HepG2 (cell line): Measurements from ENCODE around the gene FIBCD1. TPM values are rescaled to one million over a fixed set of nuclear protein-coding genes. Genes with fewer than 3 reads are reported as not detected.

Experiments used
- ATAC-seq: fragments of 200-7000 bp; cut with Tn5 transposase; 3 replicates; pipeline ENCODE4 v1.9.1; 2020; ENCODE audit warnings: mild to moderate bottlenecking, moderate library complexity
- BruUV-seq: library from RNA; stranded (reverse); fragments of 400-500 nt; replicated peaks from 2 replicates; lab custom pipeline; 2021; lab: Mats Ljungman, UMichigan
- CTCF ChIA-PET: fragments of 300-600 bp; formaldehyde crosslinking; extraction: SDS; loops from one replicate; lab custom pipeline; 2021; ENCODE audit warnings: low total read pairs, inconsistent platforms, low intra/inter-chr PET ratio; lab: Yijun Ruan, JAX
- POLR2A ChIA-PET: fragments of 350-600 bp; sonication (Branson Sonifier 250); formaldehyde crosslinking; loops from one replicate; lab custom pipeline; 2020; ENCODE audit warnings: antibody characterized with exemption, inconsistent platforms; lab: Yijun Ruan, JAX
- DNase-seq: peaks from one replicate; pipeline ENCODE4 v3.0.0-alpha.2; 2015; ENCODE audit warnings: low spot score
- FAIRE-seq: peaks from 3 replicates; lab custom pipeline; 2011; peaks lifted over from hg19 to GRCh38; lab: Jason Lieb, UNC
- H2AFZ ChIP-seq: one replicate; pipeline ENCODE4 v1.6.1; 2011; ENCODE audit warnings: low read length, inconsistent platforms
- H3K27ac ChIP-seq: fragments of 300-600 bp; 3 replicates; pipeline ENCODE4 v1.8.0; 2011; ENCODE audit warnings: mixed run types, mild to moderate bottlenecking, mixed read lengths, low read length, inconsistent platforms; ENCODE audit not compliant: insufficient read depth; ENCODE audit errors: extremely low read length
- H3K27me3 ChIP-seq, 2 experiments: fragments of 200-600 bp in 1 of 2; 2 replicates in 1 of 2; 3 replicates in 1 of 2; pipeline versions ENCODE4 v1.6.0 to v1.8.0; 2011; ENCODE audit warnings: low read length in 2 of 2, mild to moderate bottlenecking in 2 of 2, moderate library complexity in 2 of 2, inconsistent platforms in 1 of 2; ENCODE audit not compliant: insufficient read depth in 2 of 2, control insufficient read depth in 1 of 2
- H3K36me3 ChIP-seq, 2 experiments: fragments of 200-600 bp in 1 of 2; replicated peaks in 1 of 2; 2 replicates in 1 of 2; 3 replicates in 1 of 2; pipeline versions ENCODE4 v1.5.1 to v1.8.0; 2011; ENCODE audit warnings: low read length in 2 of 2, inconsistent platforms in 1 of 2; ENCODE audit not compliant: insufficient read depth in 2 of 2, control insufficient read depth in 1 of 2
- H3K4me1 ChIP-seq: 2 replicates; pipeline ENCODE4 v1.5.1; 2012; ENCODE audit warnings: low read length, inconsistent platforms; ENCODE audit not compliant: insufficient read depth
- H3K4me2 ChIP-seq: 2 replicates; pipeline ENCODE4 v1.6.0; 2011; ENCODE audit warnings: low read depth, low read length, inconsistent platforms
- H3K4me3 ChIP-seq, 3 experiments: fragments of 200-600 bp in 1 of 3; sonication (generic), shearing (Covaris generic) in 1 of 3; replicated peaks in 1 of 3; 2 replicates each; pipeline ENCODE4 v1.5.1; 2011 to 2016; ENCODE audit warnings: low read length in 3 of 3, inconsistent platforms in 2 of 3, low read depth in 2 of 3, mild to moderate bottlenecking in 2 of 3, control low read depth in 1 of 3, mixed read lengths in 1 of 3; ENCODE audit not compliant: insufficient read depth in 1 of 3
- H3K79me2 ChIP-seq: one replicate; pipeline ENCODE4 v1.6.1; 2011; ENCODE audit warnings: low read length, inconsistent platforms; ENCODE audit not compliant: insufficient read depth
- H3K9ac ChIP-seq: 2 replicates; pipeline ENCODE4 v1.6.0; 2011; ENCODE audit warnings: mild to moderate bottlenecking, low read depth, low read length, inconsistent platforms; ENCODE audit not compliant: insufficient read depth
- H3K9me3 ChIP-seq: 2 replicates; pipeline ENCODE4 v1.5.1; 2012; ENCODE audit warnings: mild to moderate bottlenecking, low read length
- H4K20me1 ChIP-seq: 2 replicates; pipeline ENCODE4 v1.6.0; 2011; ENCODE audit warnings: inconsistent platforms, mild to moderate bottlenecking, low read length, moderate library complexity; ENCODE audit not compliant: insufficient read depth
- ARID2 ChIP-seq: sonication (generic); formaldehyde crosslinking; IDR thresholded peaks from 2 replicates; pipeline ENCODE4 v1.8.1; 2022; ENCODE audit warnings: mild to moderate bottlenecking, missing genetic modification reagents, borderline replicate concordance
- DNMT3B ChIP-seq: conservative IDR thresholded peaks from 2 replicates; pipeline ENCODE4 v1.6.1; 2016; ENCODE audit warnings: missing biosample characterization, control low read depth
- NR2F2 ChIP-seq: IDR thresholded peaks from 2 replicates; pipeline ENCODE4 v1.6.1; 2012; ENCODE audit warnings: low read depth, inconsistent platforms, borderline replicate concordance
- SMYD3 ChIP-seq: sonication (generic); formaldehyde crosslinking; IDR thresholded peaks from 2 replicates; pipeline ENCODE4 v1.8.1; 2023; ENCODE audit warnings: mild to moderate bottlenecking, missing genetic modification reagents
- ZFP36L1 ChIP-seq: sonication (generic); formaldehyde crosslinking; IDR thresholded peaks from 2 replicates; pipeline ENCODE4 v1.8.0; 2022; ENCODE audit warnings: mild to moderate bottlenecking, missing genetic modification reagents, moderate library complexity
- ZNF629 ChIP-seq: sonication (generic); formaldehyde crosslinking; conservative IDR thresholded peaks from 2 replicates; pipeline ENCODE4 v1.5.0; 2020; ENCODE audit warnings: missing genetic modification reagents
- ZNF768 ChIP-seq: sonication (generic); formaldehyde crosslinking; IDR thresholded peaks from 2 replicates; pipeline ENCODE4 v1.4.0; 2020; ENCODE audit warnings: missing genetic modification reagents
- ZNF792 ChIP-seq: IDR thresholded peaks from 2 replicates; pipeline ENCODE4 v1.6.1; 2016
- WGBS: methylation state at CpG from one replicate; pipeline ENCODE4 v1.1.6; 2017; ENCODE audit warnings: low lambda C conversion rate; 5-methylcytosine and 5-hydroxymethylcytosine counted together
- in situ Hi-C: cut with HindIII; loops from 2 replicates; pipeline ENCODE4 v1.10.0; 2017; ENCODE audit warnings: low pct_unique_long_range_greater_than_20kb; ENCODE audit not compliant: extremely low pct_ligation_motif_present
- intact Hi-C: fragments of 100-400 bp; cut with micrococcal nuclease; formaldehyde crosslinking; loops from one replicate; pipeline ENCODE4 v1.10.0; 2022; ENCODE audit not compliant: unreplicated experiment
- polyA plus RNA-seq, 8 experiments: library from polyadenylated mRNA; depleted of rRNA in 3 of 8; stranded (reverse) in 7 of 8; unstranded in 1 of 8; fragments of >200 nt; fragmentation: Illumina TruSeq in 4 of 8; extraction: Trizol in 4 of 8; gene quantifications; 2 replicates each; pipeline versions ENCODE4 v1.2.1 to v1.2.3, GENCODE V29; 2011 to 2016; ENCODE audit warnings: low read depth in 4 of 8, missing spikeins in 1 of 8, mixed read lengths in 1 of 8; ENCODE audit not compliant: insufficient read depth in 1 of 8
- total RNA-seq, 5 experiments: library from RNA; depleted of rRNA; stranded (reverse); fragments of >200 nt; fragmentation: Illumina TruSeq; extraction: Trizol; gene quantifications; 2 replicates each; pipeline ENCODE4 v1.2.3, GENCODE V29; 2016; ENCODE audit warnings: low read depth in 1 of 5

FIBCD1 gene
- total and polyA plus RNA-seq, 2 of the 13 experiments (the other 11 are each of a cell fraction or from before 2014, with no cell fraction given), result 0.55 to 0.89 TPM

DNA sequence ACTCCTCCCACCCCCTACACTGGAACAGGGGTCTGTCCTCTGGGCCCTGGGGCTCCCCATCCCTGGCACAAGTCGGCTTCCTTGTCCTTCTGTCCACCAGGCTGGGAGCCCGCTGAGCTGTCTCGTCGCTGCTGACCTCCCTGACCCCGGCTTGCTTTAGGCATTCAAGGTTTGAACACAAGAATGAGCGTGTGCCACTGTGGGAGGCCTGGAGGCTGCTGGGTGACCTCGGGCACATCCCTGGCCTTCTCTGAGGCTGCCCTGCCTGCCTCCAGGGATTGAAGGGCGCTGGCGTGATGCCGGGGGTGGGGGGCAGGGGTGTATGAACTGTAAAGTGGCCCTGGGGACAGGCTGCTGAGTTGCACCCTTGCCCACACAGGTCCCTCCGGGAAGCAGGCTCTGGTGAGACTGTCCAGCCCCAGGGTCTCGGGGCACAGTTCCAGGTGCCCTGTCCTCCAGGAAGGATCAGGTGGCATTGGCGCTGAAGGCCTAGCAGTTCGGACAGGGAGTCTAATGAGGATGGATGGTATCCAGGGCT is 18.2 kb downstream of the FIBCD1 start:
- H3K9me3 ChIP-seq, result no peaks in the 10 kb centered on the region
- POLR2A ChIA-PET, result no interaction called here
- WGBS, result 19% methylated on average over 5 of the region's 14 CpGs
- H3K36me3 ChIP-seq, result no peaks in the 10 kb centered on the region
- H3K4me1 ChIP-seq, result peaks cover 10% of the 10 kb centered on the region; the same call in 1 of the 2 replicates
- no peak overlapping the region for H3K9ac ChIP-seq
- in situ Hi-C loops (no loop called here), intact Hi-C loops (no loop called here)
- BruUV-seq, result no TSS peak
- H3K4me3 ChIP-seq, result no peak overlapping the region
- no peak overlapping the region for H3K27ac ChIP-seq
- CTCF ChIA-PET, result no interaction called here
- peaks cover 47 to 99% of the 10 kb centered on the region in 2 experiments for H3K27me3 ChIP-seq
- H4K20me1 ChIP-seq, result no peaks in the 10 kb centered on the region
- H3K79me2 ChIP-seq, result no peaks in the 10 kb centered on the region
- ATAC-seq, result no peak
- DNase-seq, result no peak
- H3K4me2 ChIP-seq, result no peak overlapping the region
- H2AFZ ChIP-seq, result no peak overlapping the region
- peak; percentile 66; the same call in 1 of the 2 replicates for TF ChIP-seq ZNF768 (CRISPR knock-in tag)
- no peak for TF ChIP-seq DNMT3B (CRISPR knock-in tag)
- no peak for FAIRE-seq

DNA sequence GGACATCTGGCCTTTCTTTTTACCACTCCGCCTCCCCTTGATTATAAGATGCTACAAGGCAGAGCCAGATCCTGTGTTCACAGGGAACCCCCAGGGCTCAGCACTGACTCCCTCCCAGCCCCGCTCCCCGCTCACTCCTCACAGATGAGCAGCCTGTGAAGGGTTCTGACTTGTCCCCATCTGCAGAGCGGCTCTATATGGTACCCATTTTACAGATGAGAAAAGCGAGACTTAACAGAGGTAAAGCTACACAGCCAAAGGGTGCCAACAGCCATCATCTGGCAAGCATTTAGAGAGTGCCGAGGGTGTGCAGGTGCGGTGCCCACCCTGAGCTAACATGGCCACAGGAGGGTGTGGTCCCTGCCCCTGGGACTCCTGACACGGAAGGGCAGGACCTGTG is 18.8 kb downstream of the FIBCD1 start:
- no peak for DNase-seq
- TF ChIP-seq ARID2 (CRISPR knock-in tag) (no peak), ZFP36L1 (CRISPR knock-in tag) (no peak), NR2F2 (no peak), ZNF792 (CRISPR knock-in tag) (no peak), SMYD3 (no peak), ZNF629 (CRISPR knock-in tag) (peak; percentile 55; the same call in 1 of the 2 replicates)
- H3K9me3 ChIP-seq, result no peaks in the 10 kb centered on the region
- in situ Hi-C loops (no loop called here), intact Hi-C loops (no loop called here)
- H3K4me2 ChIP-seq, result no peak overlapping the region
- no peaks in the 10 kb centered on the region for H4K20me1 ChIP-seq
- H3K4me1 ChIP-seq, result peaks cover 9% of the 10 kb centered on the region; the same call in 1 of the 2 replicates
- no peaks in the 10 kb centered on the region for H3K79me2 ChIP-seq
- no peaks in the 10 kb centered on the region for H3K36me3 ChIP-seq
- peaks cover 47 to 99% of the 10 kb centered on the region in 2 experiments for H3K27me3 ChIP-seq
- no peak overlapping the region for H3K9ac ChIP-seq
- no peak for ATAC-seq
- no peak overlapping the region for H3K4me3 ChIP-seq
- WGBS, result 32% methylated on average over 7 of the region's 8 CpGs
- BruUV-seq, result no TSS peak
- POLR2A ChIA-PET, result no interaction called here
- H2AFZ ChIP-seq, result no peak overlapping the region
- CTCF ChIA-PET, result no interaction called here
- H3K27ac ChIP-seq, result no peak overlapping the region
- FAIRE-seq, result no peak
